Fibroblast of lung (primary cell): Measurements from ENCODE around the gene TEC.

ENCODE experiments used
- CTCF ChIP-seq, 2 donors: IDR thresholded peaks in 1 of 2; conservative IDR thresholded peaks in 1 of 2; 1 replicate in 1 of 2; 2 replicates in 1 of 2; pipeline ENCODE4 v1.5.1; 2011 to 2012; ENCODE audit warnings: low read length in 2 of 2, control low read depth in 1 of 2, inconsistent platforms in 1 of 2, low read depth in 1 of 2, mild to moderate bottlenecking in 1 of 2
- EZH2 ChIP-seq: IDR thresholded peaks from 2 replicates; pipeline ENCODE4 v1.5.1; 2012; ENCODE audit warnings: low read length, control low read depth, mild to moderate bottlenecking; ENCODE audit errors: missing control alignments

DNA sequence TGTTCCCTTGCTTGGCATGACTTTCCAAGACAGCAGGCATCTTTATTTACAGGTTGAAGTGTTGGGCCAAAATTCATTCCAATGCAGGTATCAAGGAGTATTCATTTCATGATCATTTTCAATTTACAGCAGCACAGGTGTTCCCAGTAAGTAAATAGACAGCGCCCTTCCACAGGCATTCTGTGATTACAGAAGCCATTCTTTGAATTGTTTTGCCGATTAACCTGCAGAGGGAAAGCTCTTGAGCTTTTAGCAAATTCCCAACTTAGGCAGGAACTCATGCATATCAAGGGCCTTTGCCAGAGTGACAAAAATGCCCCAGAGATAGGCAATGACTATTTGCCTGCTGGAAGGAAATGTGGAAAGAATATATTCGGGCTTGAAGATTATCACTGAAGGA lies 142.4 kb downstream of the TEC start:
- TF ChIP-seq CTCF (conservative IDR thresholded peaks at IDR 0.05 in 1 of 2, IDR thresholded peaks at IDR 0.05 in 1 of 2; ENCODE audit: low read depth in 1 of 2, low read length in 2 of 2) = no peak
- TF ChIP-seq EZH2 = no peak
